Activated CD4-positive, alpha-beta T cell treated with anti-CD3 and anti-CD28 coated beads, Interleukin-2, amount 50 U/mL, for 1 hour (primary cell): ENCODE results near the gene LY6G5C.

Source experiments
- DNase-seq: peaks from one replicate; pipeline ENCODE4 v3.0.0-alpha.2; 2020

LY6G5C gene, protein sequence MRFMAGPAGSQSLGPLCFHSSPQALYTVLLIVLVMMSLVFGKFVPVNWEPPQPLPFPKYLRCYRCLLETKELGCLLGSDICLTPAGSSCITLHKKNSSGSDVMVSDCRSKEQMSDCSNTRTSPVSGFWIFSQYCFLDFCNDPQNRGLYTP

DNA sequence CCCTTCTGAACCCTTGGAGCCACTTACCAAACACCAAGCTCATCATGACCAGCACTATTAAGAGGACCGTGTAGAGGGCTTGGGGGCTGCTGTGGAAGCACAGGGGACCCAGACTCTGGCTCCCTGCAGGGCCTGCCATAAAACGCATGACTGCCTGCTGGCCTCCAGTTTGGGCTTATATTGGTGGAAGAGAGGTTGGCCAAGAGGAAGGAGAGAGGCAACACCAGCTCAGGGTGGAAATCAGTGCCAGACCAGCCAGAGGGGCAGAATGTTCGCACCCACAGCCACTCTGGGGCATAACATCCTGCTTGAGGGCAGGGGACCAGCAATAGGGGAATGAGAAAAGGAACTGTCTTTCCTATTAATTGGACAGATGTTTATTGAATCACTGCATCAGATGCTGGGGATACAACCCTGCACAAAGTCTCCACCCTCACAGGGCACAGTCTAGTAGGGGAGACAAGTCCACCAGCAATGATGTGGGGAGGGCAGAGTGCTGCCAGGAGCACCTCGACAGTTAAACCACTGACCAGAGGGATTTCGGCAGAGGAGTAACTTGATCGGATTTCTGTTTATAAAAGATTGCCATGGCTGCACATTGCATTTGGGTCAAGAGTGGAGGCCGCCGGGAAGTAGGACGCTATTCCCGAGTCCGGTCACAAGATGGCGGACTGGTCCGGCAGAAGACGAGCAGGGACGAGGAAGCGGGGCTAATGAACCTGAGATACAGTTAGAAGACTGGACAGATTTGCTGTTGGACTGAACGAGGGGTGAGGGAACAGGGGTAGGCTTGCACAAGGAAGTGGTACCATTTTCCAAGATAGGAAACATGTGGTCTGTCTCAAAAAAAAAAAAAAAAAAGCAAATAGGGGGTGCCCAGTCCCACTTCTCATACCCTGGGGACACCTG, at the start of gene LY6G5C:
Gene LY6G5C, minus strand, starts transcription at position 842 of the 909 bp plus-strand sequence. Its CDS starts 694 bp downstream, at position 148.
- DNase-seq = peak; percentile 52

DNA sequence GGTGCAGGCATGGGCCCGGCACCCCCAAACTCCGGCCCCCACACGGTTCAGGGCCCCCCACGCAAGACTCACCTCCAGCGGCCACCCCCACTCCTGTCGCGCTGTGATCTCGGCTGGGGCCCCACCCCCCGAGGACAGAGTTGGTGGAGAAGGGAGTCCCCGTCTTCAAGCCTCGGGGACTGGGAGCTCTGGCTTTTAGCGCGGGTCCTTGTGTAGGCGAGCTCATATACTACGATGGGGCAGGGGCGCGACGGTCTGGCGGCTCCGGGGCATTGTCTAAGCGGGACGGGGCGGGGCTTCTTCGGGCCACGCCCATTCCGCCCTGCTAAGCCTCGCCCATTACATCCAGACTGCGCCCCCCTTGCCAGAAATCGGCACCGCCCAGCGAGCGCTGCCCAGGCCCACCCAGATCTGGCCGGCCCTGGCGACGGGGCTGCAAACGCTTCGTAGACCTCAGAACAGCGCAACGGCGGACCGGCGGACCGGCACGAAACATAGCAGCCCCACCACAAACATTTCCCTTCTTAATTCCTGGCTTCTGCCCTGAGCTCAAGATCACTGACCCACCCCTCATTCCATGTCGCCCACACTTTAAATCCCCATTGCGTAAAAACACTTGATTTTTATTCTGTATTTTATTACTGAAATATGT, 49.2 kb upstream of the LY6G5C start:
- DNase-seq = peak; percentile 59

DNA sequence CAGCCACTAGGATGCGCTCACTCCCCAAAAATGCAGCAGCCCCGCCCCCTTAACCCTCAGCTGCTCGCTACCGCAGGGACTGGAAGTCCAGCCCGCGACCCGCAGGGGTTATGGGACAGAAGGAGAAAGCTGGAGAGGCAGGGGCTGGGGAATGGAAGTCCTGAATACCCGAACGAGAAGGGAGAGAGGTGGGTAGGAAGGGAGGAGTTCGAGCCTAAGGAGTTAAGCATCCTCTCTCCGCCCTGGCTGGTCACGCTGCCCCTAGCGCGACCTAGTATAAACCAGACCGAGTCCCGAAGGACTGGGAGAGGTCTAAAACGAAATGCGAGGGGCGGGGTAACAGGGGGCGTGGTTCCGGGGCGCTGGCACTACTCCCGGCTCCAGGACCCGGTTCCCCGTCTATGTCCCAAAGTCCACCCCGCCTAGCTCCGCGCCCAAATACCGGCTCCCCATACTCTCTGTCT, 48.7 kb upstream of the LY6G5C start:
- peak; percentile 79 for DNase-seq

DNA sequence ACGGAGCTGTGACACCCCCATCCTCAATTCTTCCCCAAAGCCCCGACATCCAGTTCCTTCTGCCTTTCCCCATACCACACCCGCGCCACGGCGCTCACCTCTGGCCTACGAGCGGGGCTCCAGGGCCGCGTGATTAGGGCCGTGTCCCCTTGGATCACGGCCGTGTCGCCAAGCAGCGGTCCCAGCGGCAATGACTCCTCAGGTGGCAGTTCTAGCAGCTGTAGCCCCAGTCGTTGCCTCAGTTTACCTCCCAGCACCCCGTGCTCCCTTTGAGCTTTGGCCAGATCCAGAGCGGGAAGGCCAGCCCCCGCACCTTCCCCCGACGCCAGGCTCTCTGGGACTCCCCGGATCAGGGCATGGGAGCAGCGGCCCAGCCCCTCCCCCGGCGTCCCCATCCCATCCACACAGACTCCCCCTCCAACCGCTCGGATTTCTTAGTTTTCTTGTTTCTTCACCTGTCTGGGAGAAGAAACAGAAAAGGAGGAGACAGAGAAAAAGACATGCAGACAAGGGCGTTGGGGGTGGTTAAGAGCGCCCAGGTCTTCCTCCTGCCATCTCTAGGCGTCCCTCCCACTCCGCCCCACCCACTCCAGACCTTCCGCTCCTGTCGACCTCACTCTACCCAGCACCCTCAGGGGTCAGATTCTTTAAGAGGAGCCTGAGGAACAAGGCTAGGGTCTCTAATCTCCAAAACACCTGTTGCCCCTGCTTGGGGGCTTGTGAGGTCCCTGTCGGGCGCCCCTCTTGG, 48.1 kb upstream of the LY6G5C start, which contains the start of gene DDAH2:
Gene DDAH2, minus strand, starts transcription at position 533 of the 748 bp plus-strand sequence. Its CDS starts 138 bp downstream, at position 395.
- no peak for DNase-seq

DNA sequence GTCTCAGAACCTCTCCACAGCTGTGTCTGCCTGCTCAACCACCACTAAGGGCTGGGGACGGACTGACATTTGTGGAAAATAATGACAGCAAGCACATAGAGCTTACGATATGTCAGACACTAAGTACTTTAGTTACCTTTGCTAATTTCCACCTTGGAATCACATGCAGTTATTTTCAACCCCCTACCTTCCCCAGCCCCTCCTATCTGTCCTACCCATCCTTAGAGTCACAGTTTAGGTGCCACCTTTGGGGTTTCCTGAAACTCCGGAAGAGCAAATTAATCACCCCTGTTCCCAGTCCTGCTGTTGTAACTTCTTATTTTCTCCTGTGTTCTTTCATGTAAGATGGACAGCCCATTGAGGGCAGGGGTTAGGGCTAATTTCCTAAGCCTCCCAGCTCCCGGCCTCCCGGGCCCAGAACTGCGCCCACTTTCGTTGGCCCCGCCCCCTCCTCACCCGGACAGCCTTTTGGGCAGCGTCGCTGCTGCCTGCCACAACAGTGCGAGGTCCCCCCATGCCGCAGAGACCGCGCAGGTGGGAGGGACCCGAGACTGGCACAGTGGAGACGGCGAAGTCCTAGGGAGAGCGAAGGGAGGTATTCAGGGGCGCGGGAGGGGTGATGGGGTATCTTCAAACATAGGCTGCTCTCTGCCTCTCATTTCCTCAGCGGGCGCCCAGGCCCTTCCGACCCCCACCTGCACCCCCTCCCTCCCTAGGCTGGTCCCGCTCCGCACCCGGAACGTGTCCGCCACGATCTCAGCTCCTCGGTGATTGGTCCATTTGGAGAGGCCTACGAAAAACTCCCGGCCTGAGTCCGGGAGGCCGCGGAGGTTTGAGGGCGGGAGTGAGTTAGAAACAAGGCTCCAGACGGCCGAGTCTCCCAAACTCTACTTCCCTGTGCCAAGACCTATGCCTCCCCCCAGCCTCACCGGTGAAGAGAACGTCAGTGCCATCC, 47.1 kb upstream of the LY6G5C start:
- no peak for DNase-seq

DNA sequence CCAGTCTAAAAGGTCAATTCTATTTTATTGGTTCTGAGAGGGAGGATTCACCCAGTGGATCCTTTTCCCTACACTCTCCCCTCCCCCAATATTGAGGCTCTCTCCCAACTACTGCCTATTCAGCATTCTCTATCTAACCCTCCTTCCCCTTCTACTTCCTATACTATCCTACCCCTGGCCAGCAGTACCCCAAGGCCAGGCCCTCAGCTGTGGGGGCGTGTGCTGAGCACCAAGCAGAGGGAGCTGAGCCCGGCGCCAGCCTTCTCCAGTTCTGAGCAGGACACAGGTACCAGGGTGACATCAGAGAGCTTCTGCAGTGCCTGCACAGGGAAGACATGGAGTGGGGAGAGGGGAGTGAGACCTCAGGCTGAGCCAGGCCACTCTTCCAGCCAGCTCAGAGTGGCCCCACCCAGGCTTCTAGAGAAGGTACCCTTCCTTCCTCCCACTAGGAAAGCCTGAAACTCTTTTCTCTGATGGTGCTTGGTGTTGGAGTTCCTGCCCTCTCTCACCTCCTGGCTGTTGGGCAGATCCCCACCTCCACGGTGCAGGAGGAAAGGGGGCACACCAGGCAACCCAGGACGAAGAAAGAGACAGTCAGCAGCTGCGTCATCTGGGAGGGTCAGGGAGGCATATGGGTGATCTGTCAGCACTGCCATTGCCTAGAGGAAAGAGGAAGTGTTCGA, 46.3 kb upstream of the LY6G5C start:
- DNase-seq = no peak

DNA sequence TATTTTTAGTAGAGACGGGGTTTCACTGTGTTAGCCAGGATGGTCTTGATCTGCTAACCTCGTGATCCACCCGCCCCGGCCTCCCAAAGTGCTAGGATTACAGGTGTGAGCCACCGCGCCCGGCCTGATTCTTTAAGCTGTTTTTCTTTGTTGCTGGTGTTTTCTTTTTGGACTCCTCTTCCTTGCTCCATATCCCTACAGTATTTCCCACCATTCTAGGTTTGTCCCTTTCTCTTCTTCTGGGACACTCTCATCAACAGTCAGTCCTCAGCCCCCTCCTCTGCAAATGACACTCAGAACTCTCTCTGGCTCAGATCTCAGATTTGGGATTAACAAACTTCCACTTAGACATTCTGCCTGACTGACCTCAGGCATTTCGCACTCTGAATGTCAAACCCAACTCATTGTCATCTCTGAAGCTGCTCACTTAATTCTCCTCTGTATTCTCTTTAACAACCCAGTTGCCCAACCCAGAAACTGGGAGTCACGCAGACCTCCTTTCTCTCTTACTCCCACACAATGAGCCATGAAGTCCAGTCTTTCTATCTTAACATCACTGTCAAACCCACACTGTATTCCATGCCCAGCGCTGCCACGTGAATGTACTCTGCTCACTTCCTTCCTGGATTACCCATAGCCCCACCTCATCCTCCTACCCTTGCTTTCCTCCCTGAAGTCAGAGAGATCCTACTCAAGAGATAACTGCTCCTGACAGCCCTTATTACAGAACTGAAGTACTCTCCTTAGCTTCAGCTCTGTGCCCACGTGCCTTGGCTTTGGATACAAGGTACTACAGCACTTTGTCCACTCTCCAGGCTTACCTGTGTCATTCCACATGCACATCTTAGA, 44.9 kb upstream of the LY6G5C start:
- DNase-seq = no peak

DNA sequence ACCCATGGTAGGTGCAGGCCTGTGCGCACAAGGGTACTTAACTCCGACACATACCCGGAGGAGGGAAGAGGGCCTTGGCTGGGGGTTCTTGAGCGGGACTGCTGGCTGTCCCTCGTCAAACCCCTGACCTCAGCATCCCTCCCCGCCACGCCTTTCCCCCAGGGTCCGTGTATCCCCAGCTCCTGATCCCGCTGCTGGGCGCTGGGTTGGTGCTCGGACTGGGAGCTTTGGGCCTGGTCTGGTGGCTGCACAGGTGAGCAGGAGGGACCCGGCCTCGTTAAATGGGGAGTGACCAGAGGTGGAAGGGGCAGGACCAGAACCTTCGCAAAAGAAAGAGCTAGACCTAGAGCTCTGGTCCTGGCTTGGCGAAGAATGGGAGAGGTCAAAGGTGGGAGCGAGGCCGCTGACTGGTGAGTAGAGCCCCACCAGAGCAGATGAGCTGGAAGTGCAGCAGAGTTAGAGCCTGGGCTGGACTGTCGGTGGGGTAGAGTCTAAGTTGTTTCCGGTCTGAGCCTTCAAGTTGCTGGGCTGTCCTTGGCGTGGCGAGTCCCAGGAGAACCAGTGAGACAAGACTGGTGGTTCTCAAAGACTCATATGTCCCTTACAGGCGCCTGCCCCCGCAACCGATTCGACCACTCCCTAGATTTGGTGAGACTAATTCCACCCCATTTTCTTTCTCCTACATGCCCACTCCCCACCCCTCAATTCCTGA, 43.3 kb upstream of the LY6G5C start:
- no peak for DNase-seq

DNA sequence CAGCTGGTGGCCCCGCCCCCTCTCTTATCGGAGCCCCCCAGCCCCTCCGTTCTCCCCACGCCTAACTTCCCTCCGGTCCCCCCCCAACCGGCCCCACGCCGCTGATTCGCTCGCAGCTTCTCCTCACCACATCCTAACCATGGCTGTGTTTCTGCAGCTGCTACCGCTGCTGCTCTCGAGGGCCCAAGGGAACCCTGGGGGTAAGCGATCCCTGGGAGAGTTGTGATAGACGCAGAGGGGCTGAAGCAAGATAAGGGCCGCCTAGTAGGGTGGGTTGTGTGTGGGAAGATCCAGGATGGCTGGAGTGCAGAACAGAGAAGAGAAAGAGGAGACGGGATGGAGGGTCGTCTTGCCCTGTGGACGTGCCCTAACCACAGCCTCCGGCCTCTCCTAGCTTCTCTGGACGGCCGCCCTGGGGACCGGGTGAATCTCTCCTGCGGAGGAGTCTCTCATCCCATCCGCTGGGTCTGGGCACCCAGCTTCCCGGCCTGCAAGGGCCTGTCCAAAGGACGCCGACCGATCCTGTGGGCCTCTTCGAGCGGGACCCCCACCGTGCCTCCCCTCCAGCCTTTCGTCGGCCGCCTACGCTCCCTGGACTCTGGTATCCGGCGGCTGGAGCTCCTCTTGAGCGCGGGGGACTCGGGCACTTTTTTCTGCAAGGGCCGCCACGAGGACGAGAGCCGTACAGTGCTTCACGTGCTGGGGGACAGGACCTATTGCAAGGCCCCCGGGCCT, 42.5 kb upstream of the LY6G5C start, which contains the start of gene MPIG6B:
Gene MPIG6B, plus strand, starts transcription at position 129 of the 735 bp plus-strand sequence. Its CDS starts 11 bp downstream, at position 140.
- DNase-seq = no peak

DNA sequence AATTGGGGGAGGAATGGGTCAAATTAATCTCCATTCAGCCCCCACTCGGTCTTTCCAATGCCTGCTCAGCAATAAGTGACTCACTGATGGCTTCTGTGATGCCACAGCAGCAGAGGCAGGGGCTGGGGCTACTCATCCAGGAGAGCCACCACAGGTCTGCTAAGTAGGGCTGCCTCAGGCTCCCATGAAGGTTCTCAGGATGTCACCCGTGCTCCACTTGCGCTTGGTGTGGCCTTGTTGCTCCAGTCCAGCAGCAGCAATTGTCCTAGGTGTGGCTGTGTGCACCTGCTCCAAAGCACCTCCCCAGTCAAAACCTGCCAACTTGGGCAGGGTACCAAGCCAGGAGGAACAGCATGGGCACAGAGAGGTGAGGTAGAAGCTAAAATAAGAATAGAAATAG, 41.3 kb upstream of the LY6G5C start:
- DNase-seq = no peak

DNA sequence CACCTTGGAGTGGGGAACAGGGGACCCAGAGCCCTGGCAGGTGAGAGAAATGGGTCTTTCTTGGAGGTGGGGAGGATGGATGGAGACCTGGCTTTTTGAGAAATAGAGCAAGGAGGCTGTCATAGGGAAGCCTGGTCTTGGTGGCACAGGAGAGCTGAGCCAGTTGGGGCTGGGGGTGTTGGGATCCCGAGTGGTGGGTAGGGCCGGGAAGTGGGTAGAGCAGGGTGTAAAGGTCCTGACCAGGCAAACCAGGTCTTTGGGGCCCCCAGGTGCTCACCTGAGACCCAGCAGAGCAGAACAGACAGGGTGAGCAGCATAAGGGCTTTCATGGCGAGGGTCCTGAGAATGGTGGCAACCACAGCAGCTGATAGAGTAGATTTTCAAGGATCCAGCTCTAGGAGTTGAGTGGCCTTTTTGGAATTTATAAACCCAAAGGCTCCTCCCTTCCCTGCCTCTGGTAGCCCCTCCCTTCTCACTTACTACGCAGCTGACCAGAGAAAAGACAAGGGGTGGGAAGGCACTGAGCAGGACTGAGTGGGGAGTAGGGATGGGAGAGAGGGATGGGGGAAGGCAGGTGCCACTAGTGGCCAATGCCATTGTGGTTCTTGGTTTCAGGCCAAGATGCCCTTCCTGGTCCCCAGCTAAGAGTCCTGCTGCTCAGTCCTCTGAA, 40.6 kb upstream of the LY6G5C start, which contains the start of gene LY6G6C:
Gene LY6G6C, minus strand, starts transcription at position 396 of the 670 bp plus-strand sequence. Its CDS starts 67 bp downstream, at position 329.
- no peak for DNase-seq

DNA sequence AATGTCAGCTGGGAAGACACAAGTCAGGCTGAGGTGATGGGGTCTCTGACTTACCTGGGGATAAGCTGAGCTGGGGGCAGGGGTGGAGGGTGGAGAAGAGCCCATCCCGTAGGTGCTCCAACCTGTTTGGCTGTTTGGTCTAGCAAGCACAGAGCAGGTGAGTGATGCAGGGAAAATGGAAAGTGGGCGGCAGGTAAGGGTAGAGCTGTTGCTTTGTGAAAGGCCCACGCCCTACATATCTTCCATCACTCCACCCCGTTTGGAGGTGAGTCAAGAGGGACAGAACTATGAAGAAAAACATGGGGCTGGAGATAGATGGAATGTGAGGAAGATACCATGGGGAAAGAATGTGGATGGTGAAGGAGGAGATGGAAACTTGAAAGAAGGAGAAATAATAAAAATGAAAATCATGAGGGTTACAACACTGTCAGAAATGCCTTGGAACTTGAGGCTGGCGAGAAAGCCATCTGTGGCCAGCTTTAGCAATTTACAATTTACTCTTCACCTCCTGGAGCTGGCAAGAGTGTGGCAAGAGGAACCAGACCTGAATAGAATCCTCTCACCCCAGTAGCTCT, 39.4 kb upstream of the LY6G5C start:
- DNase-seq = no peak

DNA sequence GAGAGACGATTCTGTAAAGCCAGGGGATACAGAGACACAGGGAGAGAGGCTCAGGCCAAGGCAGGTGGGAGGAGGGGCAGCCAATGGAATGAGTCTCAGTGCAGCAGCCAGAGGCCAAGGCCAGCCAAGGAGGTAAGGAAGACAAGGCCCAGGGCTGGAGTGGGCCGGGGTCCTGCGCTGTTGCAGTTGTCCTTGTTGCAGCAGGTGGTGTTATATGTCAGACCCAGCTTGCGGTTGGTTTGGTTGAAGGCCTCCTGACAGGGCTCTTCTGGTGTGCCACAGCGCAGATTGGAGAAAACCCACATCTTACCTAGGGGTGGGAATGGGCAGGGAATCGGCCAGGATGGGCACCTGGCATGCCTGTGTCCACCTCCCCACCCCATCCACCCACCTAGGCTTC, 38.1 kb upstream of the LY6G5C start:
- no peak for DNase-seq

DNA sequence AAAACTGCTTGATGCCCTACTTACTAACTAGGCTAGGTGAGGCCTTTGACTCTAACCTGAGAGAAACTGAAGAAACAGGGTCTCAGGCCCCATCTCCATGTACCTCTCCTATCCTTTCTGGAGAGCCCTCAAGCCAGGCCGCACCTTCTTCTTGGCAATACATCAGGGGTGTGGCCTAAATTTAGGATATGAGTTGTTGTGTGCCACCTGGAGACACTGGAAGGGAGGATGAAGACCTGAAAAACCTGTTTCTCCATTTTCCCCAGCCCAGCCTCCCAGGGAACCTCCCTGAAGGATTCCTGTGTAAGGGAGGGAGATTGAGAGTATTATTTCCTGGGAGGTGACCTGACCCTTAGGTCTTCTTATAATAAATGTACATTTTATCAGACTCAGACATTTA, 37.4 kb upstream of the LY6G5C start:
- no peak for DNase-seq

DNA sequence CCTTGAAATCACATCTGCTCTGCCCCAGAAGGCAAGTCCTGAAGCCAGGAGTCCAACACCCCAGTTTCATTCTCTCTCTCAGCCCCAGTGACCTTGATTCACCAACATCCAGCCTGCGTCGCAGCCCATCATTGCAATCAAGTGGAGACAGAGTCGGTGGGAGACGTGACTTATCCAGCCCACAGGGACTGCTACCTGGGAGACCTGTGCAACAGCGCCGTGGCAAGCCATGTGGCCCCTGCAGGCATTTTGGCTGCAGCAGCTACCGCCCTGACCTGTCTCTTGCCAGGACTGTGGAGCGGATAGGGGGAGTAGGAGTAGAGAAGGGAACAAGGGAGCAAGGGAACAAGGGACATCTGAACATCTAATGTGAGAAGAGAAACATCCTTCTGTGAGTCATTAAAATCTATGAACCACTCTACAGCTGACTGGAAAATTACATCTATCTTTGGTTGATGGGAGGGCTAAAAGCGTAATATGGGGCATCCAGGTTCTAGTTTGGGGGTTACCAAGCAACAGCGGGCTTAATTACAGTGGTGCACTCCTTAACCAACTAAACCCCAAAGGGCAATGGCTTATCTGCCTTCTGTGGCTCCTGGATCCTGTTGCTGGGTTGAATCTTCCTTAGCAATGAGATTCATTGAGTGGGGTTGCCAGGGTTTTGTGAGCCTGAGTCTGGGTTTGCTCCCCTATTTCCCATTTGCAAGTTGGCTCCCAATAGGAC, 36.8 kb upstream of the LY6G5C start:
- no peak for DNase-seq
